ENCODE results near the gene KDM3A. TPM values are rescaled to one million over a fixed set of nuclear protein-coding genes. Genes with fewer than 3 reads are reported as not detected.

The KDM3A gene
- total and polyA plus RNA-seq, 2 experiments from 2014 or later: 8.9 to 21.8 TPM

DNA sequence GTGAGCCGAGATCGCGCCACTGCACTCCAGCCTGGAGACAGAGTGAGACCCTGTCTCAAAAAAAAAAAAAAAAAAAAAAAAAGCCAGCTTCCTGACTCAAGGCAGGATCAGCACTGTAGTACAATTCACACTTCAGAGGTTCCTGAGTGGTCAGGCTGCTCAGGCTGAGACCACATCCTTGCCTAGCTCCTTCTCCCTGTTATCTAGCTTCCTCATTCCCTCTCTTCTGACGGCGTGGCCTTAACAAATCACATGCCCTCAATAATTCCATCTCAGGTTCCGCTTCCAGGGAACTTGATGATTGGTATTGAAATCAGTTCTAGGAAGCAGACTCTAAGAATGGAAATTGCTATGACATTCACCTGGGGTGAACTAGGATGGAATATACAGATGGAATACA is 29.8 kb upstream of the KDM3A start:
- no peaks in the 10 kb centered on the region for H3K4me1 ChIP-seq (ENCODE audit: insufficient read depth)
- H3K36me3 ChIP-seq (ENCODE audit: insufficient read depth): no peaks in the 10 kb centered on the region
- H3F3A ChIP-seq (replicated peaks; ENCODE audit: low read depth): no peaks in the 10 kb centered on the region
- no peaks in the 10 kb centered on the region for H3K79me2 ChIP-seq (replicated peaks; ENCODE audit: insufficient read depth)
- Mint-ChIP-seq H3K9me3 (peaks cover 7% of the 10 kb centered on the region; the same call in 2 of the 3 replicates), H3K4me3 (no peak overlapping the region), H3K36me3 (ENCODE audit: low read depth) (no peaks in the 10 kb centered on the region), H3K27me3 (ENCODE audit: insufficient read depth, low read depth, poor library complexity) (no peaks in the 10 kb centered on the region), H3K27ac (no peak overlapping the region), H3K4me1 (peaks cover 6% of the 10 kb centered on the region)
- no peak overlapping the region for H3K4me3 ChIP-seq
- H3K27ac ChIP-seq (ENCODE audit: low read depth): no peak overlapping the region
- H2AFZ ChIP-seq: no peak overlapping the region
- TF ChIP-seq CREB1 (CRISPR knock-in tag; IDR thresholded peaks at IDR 0.05; ENCODE audit: low read depth) (no peak), JUNB (IDR thresholded peaks at IDR 0.05; ENCODE audit: unreplicated experiment) (no peak), CTCF (conservative IDR thresholded peaks at IDR 0.05; ENCODE audit: low read depth in 2 of 2) (no peak), EZH2phosphoT487 (IDR thresholded peaks at IDR 0.05; ENCODE audit: unreplicated experiment) (no peak), REST (IDR thresholded peaks at IDR 0.05; ENCODE audit: unreplicated experiment) (no peak), ZNF331 (CRISPR knock-in tag; IDR thresholded peaks at IDR 0.05; ENCODE audit: low read depth) (no peak), NANOG (IDR thresholded peaks at IDR 0.05; ENCODE audit: borderline replicate concordance) (no peak), ZNF114 (CRISPR knock-in tag; IDR thresholded peaks at IDR 0.05) (no peak), EZH2 (IDR thresholded peaks at IDR 0.05; ENCODE audit: low read depth, unreplicated experiment) (no peak), STAT1 (IDR thresholded peaks at IDR 0.05; ENCODE audit: unreplicated experiment) (no peak), POLR2AphosphoS5 (IDR thresholded peaks at IDR 0.05; ENCODE audit: low read depth) (no peak)
- TF ChIP-seq, protein P1, sequence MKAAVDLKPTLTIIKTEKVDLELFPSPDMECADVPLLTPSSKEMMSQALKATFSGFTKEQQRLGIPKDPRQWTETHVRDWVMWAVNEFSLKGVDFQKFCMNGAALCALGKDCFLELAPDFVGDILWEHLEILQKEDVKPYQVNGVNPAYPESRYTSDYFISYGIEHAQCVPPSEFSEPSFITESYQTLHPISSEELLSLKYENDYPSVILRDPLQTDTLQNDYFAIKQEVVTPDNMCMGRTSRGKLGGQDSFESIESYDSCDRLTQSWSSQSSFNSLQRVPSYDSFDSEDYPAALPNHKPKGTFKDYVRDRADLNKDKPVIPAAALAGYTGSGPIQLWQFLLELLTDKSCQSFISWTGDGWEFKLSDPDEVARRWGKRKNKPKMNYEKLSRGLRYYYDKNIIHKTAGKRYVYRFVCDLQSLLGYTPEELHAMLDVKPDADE (IDR thresholded peaks at IDR 0.05): no peak
- ATAC-seq (no peak), DNase-seq (ENCODE audit: low spot score) (no peak)
- H4K20me1 ChIP-seq (replicated peaks; ENCODE audit: insufficient read depth): no peaks in the 10 kb centered on the region
- no peaks in the 10 kb centered on the region for H3K27me3 ChIP-seq (ENCODE audit: insufficient read depth)
- H3K4me2 ChIP-seq: no peak overlapping the region
- H3K9me2 ChIP-seq (ENCODE audit: insufficient read depth): 0 out of 2 replicates have a peak, but pooled peaks cover 5% of the 10 kb centered on the region
